Stimulated activated CD4-positive, alpha-beta T cell treated with anti-CD3 and anti-CD28 coated beads, Interleukin-1b, Interleukin-23, amount 100 ng/mL, for 24 hours (primary cell): ENCODE data around the gene ANKRD44.
"Not testable (repeated sequence)": the region's sequence is repeated elsewhere in the genome, so short reads cannot be mapped to it uniquely, and the experiment has no call there.

ENCODE experiments used
- DNase-seq, 4 experiments: peaks; one replicate each; pipeline ENCODE4 v3.0.0-alpha.2; 2020; ENCODE audit warnings: low read depth in 4 of 4, low spot score in 1 of 4

ANKRD44 gene

DNA sequence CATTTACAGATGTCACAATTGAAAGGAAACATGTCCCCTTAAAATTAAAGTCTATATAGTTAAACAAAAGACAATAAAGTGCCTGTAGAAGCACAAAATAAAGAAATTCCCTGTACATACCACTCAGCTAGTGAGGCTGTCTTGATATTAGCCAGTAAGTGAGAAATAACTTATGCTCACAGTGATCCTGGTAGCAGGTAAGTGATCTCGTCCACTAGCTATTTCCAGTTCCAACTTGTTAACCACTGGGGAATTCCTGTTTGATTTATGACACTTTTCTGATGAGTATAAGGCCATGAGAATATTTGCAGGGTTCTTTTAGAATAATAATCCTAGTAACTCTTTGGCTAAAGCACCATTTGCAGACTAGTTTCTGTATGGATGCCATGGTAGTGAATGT, 256.1 kb downstream of the ANKRD44 start:
- DNase-seq, result no peak

DNA sequence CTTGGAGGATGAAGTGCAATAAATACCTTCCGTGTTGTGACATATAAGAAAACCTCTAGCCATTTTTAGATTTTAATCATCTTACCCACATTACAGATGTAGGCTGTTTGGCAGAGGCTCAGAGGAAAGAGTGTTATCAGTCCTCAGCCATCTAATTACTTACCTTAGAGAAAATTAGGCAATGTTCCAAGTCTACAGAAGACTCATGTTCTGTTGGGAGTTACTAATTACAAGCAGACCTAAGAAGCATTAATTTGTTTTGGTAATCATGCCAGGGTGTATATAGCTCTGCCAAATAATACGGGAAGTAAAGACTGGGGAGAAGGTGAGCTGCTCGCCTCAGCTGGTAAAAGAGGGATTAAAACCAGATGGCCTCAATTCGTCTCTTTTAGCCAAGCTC, 258.2 kb downstream of the ANKRD44 start:
- no peak for DNase-seq

DNA sequence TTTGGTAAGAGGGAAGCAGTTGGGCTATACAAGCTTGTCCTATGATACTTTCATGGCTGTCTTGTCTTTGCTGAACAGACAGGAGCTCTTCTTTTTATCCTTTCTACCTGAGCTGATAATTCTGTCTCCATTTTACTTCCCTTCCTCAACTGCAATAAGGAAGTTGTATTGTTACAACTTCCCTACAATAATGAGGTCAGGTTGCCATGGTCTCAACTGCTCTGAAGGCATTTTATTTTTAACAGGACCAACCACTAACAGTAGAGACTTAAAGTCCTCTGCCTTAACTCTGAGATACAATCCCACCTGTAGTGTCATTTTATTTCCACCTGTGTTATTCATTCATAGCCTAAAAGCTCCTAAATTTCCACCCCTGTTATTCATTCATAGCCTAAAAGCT, 265.5 kb downstream of the ANKRD44 start:
- DNase-seq, result no peak

DNA sequence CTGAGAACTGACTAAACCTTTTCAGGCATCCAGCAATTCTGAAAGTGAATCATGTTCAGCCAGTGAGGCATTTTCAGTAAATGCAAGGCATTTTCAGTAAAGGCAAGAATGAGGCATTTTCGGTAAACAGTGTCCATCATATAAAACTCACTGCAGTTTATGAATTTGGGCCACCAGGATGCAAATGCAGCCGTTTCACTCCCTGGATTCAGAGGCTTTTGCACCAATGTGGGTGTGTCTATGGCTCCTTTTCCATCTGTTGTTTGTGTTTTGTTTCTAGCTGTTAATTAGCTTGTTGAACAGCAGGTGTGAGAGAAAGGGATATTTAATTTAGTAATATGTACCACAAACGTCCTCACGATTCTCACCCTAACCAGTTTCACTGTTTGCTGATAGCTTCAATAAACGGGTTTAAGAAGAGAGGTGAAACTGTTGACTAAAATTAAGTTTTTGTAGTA, 267.8 kb downstream of the ANKRD44 start:
- DNase-seq, result no peak

DNA sequence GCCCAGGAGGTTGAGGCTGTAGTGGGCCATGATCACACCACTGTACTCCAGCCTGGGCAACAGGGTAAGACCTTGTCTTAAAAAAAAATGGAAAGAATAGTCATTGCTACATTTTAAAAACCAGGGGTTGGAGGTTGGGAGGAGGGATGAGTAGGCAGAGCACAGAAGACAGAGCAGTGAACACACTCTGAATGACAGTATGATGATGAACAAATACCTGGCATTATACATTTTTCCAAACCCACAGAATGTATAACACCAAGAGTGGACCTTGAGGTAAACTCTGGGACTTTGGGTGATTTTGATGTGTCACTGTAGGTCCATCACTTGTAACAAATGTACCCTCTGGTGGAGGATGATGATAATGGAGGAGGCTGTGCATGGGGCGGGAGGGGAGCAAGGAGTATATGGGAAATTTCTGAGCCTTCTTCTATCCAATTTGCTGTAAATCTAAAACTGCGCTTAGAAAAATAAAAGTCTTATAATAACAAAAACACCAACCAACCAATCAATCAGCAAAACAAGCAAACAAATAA, 272.6 kb downstream of the ANKRD44 start:
- no peak for DNase-seq

DNA sequence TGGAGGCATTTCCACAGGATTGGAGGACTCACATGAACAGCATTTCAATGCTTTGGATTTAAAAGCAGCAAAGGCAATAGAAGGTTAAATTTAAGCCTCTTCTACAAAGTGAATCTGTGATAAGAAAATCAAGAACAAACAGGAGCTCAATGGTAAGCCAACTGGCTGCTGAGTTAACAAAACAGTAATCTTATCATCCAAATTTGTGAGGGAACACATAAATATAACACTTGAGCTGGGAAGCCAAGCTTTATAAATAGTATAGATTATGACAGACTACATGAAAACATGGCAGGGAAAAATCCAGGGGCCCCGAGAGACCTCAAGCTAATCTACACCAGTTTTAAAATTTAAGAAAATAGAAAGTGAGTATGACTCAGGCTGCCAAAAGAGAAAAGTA, 275.6 kb downstream of the ANKRD44 start:
- no peak for DNase-seq

DNA sequence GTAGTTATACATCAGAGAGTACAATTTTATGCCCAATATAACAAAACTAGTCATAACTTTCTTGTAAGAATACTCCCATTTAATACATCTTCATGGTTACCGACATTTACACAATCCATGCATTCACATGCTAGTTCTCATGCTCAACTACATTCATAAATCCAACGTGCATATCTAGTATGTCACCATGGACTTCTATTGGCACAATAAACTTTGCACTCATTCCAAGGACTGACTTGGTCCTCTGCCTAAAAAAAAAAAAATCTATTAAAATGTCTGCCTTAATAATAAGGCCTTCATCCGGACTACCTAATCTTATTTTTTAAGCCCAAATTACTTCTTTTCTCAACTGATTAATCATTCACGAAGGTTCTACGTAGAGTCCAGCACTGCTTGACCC, 276.3 kb downstream of the ANKRD44 start:
- no peak for DNase-seq

DNA sequence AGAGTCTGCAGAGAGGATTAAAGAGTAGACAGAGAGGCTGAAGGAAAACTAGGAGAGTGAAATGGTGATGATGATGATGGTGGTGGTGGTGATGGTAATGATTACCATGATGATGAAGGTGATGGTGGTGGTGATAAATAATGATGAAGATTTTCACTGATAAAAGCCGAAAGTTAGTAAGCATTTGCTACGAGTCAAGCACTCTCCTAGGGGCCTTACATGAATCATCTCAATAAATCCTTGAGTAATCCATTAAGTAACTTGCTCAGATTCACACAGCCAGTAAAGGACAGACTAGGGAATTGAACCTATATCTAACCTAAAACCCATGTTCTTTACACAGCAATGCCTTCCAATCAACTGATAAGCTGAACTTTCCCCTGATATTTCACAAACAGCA, 277.4 kb downstream of the ANKRD44 start:
- no peak for DNase-seq

DNA sequence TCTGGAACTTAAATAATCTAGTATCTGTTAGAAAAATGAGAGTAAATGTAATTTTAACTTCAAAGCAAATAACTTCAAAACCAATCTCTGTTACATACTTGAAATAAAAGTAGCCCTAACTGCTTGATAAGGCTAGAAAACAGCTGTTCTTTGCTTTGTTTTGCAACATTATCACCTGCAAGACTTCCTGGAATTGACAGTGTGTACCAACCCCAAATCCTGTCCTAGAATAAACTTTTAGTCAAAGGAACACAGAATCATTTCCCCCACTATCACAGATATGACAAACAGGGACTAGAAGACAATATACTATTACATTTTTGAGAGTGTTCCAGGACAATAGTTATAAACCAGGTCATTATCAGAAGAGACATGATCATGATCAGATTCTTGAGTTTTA, 278.8 kb downstream of the ANKRD44 start:
- DNase-seq, result no peak

DNA sequence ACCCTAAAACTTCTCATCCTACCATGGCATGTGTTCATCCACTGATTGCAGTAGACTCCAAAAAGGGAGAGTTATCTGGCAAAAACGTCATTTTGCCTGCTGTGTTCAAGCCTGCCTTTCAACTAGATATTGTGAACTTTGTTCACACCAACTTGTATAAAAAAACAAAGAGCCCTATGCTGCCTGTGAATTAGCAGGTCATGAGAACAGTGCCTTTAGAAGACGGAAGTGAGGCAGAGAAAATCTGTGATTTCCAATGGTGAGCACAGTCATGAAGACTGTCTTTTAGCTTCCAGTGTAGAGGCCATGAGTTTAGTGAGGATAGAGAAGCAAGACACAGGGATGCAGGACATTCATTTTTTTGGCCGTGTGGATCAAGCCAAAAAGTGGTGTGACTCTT, 280.5 kb downstream of the ANKRD44 start:
- DNase-seq, result no peak

DNA sequence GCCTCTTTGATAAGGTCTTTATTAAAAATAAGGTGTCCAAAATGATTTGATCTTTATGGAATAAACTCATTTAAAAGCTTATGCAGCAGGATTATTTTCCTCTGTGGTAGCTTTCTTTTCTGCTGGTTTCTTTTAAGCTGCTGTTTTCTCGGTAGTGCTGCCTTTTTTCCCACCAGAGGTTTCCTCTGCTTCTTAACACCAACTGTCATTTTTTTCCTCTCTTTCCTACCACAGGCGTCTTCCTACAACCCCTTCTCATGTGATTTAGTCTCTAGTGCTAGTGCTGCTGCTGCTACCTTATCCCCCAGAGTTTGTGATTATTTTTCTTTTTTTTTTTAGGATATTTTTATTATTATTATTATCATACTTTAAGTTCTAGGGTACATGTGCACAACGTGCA, 281.9 kb downstream of the ANKRD44 start:
- no peak for DNase-seq

DNA sequence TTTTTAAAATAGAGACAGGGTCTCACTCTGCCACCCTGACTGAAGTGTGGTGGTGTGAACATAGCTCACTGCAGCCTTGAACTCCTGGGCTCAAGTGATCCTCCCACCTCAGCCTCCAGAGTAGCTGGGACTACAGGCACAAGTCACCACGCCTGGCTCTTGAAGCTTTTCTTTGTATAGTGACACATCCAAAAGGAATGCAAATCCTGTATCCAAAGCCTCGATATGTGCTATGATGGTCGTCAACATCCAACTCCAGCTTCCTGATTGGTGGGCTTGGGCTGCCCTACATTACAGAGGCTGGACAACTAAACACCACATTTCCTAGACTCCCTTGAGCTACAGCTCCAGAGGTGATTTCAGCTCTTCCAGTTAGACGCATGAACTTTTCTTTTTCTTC, 282.4 kb downstream of the ANKRD44 start:
- no peak for DNase-seq

DNA sequence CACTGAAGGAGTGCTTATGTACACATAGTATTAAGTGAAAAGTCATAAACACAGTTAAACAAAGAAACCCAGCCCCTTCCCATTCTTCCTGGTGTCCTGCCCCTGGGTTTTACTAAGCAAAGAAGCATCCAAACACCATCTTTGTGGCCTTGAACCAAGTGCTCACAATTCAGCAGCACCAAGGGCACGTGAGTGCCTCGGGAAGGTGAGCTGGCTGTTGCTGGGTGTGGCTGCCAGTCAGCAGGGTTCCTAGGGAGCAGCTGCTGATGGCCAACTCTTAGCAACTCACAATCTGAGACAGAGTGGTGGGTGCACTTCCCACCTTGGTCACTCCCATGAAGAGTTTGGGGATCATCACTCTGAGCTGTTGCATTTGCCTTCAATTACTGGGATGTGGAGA, 286.4 kb downstream of the ANKRD44 start:
- DNase-seq, result no peak

DNA sequence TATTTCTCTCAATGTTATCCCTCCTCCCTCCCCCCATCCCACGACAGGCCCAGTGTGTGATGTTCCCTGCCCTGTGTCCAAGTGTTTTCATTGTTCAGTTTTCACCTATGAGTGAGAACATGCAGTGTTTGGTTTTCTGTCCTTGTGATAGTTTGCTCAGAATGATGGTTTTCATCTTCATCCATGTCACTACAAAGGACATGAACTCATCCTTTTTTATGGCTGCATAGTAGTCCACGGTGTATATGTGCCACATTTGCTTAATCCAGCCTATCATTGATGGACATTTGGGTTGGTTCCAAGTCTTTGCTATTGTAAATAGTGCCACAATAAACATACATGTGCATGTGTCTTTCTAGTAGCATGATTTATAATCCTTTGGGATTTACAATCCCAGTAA, 289.7 kb downstream of the ANKRD44 start:
- DNase-seq, result not testable (repeated sequence)

DNA sequence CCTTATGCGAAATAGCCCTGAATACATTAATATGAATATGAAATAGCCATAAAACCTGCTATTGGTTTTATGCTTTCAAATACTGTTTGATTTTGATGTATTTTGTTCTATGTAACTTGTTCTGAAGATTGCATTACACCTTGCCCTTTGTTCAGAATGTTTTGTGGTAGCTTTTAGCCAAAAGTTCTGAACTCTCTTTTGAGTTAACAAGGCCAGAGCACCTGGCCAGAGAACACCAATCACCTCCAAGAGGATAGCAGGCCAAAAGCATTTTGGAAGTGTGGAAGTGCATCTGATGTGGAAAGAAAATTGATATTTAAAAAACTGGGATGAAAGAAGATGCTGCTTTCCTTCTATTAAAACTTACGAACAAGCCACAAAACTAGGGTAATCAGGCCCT, 297.5 kb downstream of the ANKRD44 start:
- DNase-seq, result no peak

DNA sequence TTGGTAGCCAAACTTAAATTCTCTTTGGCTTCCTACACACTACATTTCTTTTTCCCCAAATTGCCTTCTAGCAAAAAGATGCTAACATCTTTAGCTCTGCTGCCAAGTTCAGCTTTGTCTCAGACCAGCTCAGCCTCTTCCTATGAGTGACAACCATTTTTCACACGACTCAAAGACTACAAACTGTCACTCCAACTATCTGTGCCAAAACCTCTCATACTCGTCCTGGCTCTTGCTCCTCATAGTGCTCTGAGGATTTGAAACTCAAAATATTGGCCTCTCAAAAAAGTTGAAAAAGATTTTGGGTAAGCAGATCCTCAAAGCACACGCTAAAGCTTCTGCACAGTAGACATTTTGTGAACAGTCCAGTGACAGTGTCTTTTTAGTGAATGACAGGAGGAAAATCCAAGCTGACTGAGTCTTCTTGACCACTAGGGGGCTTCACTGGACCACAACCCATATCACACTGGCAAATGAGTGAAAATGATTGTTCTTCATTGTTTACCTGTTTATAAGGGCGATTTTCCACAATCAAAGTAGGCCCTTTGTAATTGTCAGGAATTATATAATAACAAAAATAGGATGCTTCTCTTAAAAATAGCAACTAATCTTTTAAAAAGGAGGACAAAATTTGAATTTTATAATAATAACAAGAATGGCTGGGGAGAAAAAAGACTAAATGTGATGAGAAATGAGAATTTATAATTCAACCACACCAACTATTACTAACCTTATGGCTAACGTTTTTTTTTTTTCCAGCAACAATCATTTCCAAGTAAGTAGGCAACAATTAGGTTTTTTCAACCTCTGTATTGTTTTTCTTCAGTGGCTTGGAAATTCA, 298.6 kb downstream of the ANKRD44 start:
- peak in 1 of 4 experiments; percentile 6 for DNase-seq

DNA sequence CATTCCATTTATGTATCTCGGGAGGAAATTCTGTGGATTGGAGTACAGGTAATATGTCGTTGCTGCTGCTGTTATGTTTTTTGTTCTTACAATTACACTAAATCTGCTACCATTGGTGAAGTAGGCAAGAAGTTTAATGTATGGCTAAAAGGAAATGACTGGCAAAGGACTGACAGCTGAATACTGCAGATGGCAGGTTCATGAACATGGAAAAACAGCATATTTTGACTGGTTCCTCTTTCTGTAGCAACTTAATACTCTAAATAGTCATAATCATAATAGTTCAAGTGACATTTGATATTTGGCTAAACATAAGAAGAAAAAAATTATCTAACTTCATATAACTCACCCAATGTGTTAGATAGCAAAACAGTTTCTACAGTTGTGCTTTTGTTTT, 299.6 kb downstream of the ANKRD44 start:
- no peak for DNase-seq

DNA sequence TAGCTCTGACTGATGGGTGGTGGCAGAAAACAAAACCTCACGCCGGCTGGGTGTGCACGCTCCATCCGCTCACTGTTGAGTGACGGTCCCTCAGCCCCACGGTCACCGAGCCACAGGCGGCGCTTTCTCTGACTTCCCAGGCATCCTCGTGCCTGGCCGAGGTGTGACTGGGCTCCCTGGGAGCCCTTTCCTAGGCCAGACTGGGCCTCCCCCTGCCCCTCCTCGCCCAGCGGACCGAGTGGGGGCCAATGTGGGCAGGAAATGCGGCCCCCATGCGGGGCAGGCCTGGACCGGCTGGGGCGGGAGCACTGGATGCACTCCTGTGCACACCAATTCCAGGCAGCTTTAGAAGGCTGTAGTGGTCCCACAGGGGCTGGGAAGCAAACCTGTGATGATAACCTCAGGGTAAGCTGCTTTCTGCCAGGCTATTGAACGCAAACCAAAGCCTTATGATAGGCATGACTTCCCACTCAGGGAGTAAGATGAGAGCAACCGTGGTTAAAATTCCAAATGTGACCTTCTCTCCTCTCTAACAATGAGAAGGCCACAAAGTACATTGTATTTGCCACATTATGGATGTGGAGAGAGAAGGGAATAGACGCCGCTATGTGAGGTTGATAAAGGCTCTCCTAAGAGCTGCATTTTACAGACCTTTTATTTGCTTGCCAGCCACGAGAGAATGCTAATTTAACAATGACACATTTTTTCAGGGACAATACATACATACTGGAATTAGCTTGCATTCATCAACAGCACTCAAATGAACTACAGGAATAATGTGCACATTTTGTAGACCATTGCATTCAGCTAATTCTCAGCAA, 300.2 kb downstream of the ANKRD44 start:
- no peak for DNase-seq

DNA sequence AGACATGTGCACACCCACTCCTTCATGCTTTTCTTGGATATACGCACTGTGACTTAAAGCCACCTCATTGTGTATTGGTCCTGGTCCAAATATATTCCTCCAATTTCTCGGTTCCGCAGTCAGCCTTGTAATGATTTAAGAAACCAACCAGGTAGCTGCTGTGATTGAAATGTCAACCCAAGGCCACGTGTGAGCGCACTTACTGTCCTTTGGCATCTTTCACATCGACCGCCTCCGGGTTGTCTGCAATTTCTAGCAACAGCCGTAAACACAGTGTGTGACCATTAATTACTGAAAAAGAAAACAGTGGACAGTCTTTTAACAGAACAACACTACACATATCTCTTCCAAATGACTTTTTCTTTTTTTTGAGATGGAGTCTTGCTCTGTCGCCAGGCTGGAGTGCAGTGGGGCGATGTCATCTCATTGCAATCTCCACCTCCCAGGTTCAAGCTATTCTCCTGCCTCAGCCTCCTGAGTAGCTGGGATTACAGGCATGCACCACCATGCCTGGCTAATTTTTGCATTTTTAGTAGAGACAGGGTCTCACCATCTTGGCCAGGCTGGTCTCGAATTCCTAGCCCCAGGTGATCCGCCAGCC, 301.7 kb downstream of the ANKRD44 start:
- not testable (repeated sequence) for DNase-seq

DNA sequence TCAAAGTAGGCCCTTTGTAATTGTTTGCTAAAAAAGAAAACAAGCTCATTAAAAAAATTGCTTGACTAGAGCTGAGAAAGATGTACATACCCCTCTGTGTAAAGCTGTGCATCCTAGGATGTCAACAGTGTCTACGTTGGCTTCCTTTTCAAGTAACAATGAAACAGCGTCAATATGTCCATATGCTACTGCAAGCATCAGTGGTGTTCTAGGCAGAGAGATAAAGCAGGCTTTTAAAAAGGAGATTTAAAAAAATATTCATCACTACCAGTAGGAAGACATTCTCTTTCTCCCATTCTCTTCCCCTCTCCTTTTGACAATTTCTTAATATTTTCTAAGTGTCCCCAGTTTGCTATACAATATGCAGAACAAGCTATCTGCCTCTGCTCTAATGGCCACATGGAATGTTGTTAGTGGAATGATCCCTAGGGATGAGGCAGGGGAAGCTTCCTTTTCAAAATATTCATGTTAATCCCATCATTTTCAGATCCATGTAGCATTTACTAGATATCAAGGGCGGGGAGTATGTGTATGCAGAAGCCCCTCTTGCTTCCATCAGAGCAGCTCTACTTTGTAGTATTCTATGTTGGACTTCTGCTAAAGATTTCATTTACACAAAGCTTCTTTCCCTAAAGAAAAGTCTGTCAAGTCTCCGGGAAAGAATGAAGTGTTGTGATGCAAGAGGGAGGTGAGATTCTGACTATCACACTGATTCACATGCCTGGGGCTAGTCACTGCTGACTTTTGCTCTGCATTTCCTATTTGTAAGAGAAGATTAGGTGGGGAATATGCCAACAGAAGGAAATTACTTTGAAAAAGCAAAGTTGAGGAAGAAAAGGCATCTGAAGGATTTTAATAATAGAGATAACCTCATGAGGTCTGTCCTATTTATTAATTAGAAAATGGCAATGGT, 302.6 kb downstream of the ANKRD44 start:
- DNase-seq, result no peak

DNA sequence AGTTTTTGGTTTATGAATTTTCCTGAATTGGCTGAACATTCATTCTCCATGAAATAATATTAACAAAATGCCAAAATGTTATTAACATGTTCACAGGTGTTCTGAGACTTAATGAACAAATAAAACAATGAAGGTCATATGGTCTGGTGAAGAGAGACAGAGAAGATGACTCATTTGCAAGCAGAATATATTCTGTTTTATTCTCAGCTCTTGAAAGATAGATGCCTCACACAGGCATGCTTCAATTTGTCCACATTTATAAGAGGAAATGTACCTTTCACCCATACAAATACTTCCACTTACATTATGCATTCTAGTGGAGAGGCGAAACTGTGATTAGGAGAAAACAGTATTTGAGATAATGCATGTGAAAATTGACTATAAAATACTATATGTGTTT, 308.7 kb downstream of the ANKRD44 start:
- no peak for DNase-seq
